ENCODE results near the gene TRIB2.

The TRIB2 gene

DNA sequence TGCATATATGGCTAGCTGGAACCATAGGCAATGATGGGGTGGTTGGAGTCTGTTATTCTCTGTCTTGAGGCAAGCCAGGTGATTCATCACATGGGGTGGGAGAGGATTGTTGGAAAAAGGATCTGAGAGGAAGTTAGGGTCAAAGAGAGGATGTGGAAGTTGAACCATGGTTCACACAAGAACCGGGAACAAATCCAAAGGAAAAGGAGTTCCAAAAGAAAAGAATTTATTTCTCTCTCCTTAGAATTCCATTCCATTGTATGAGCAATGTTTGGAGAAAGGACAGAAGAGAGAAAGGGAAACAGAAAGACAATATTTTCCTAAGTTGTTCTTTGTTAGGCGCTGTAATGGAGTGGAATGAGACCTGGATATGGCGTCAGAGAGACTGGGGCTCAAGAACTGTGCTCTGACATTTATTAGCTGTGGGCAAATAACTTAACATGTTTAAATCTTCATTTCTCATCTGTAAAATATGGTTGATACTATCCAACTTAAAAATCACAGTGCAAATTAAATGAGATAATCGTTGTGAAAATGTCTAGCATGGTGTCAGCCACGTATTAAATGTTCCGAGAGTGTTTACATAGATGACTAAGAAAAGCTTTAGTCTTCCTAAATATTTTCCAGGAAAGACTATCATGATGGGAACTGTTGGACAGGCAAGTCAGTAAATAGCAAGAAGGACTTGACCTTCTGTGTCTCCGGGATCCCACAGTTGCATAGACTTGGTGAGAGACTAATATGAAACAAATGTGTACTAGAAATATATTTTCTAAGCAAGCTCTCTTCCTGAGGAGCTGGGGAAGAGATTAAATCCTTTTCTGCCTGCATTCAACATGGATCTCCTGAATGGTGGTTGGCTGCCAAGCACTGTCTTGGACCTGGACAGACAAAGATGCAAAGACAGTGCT, 71.4 kb downstream of the TRIB2 start:
- no peak for DNase-seq

- no peak for DNase-seq
These were observed 75.2 kb downstream of the TRIB2 start for GRCh38 chr2:12791906-12792305.
